ENCODE measurements around the gene RANBP9. TPM values are rescaled to one million over a fixed set of nuclear protein-coding genes. Genes with fewer than 3 reads are reported as not detected.

Gene RANBP9
- total and polyA plus RNA-seq, 7 experiments from 2014 or later = 2.7 to 56.9 (median 47.9) TPM

GRCh38 chr6:13629459-13630116 is 82.0 kb downstream of the RANBP9 start:
- no peaks in the 10 kb centered on the region for H3K27me3 ChIP-seq (ENCODE audit: control insufficient read depth in 2 of 2, insufficient read depth in 2 of 2, low read length in 2 of 2)
- no peak overlapping the region for H3K27ac ChIP-seq (ENCODE audit: low read depth, low read length)
- Mint-ChIP-seq H3K9me3 (no peaks in the 10 kb centered on the region), H3K4me1 (peaks cover 0 to 21% (median 14%) of the 10 kb centered on the region in 7 donors), H3K27ac (peak overlapping the region in 8 of 9 donors; percentile 44 to 77 (median 64)), H3K27me3 (no peaks in the 10 kb centered on the region), H3K4me3 (no peak overlapping the region), H3K36me3 (peaks cover 0 to 40% (median 26%) of the 10 kb centered on the region in 5 donors)
- DNase-seq (no peak), ATAC-seq (no peak)
- CTCF ChIA-PET = interaction anchor here (1.0 kb wide), 1 partner anchor 14 kb away, joined by 5 read pairs; no protein-coding TSS in a partner anchor
- H3K9me3 ChIP-seq (ENCODE audit: control insufficient read depth in 2 of 3, low read length in 3 of 3) = no peaks in the 10 kb centered on the region
- H3K4me3 ChIP-seq (ENCODE audit: low read length) = no peak overlapping the region
- no peaks in the 10 kb centered on the region for H3K4me1 ChIP-seq (ENCODE audit: control insufficient read depth in 2 of 2, insufficient read depth in 2 of 2, low read length in 2 of 2)
- intact Hi-C loops (cut with micrococcal nuclease) = no loop called here
- H3K36me3 ChIP-seq (ENCODE audit: control insufficient read depth in 2 of 3, insufficient read depth in 3 of 3, low read length in 3 of 3) = peaks cover 12 to 46% (median 30%) of the 10 kb centered on the region in 3 experiments
- POLR2A ChIA-PET = interaction anchor here (0.6 to 1.5 kb wide), 5 partner anchors 10 to 80 kb away, joined by 3 to 5 read pairs (median 4); partner anchors contain the start of gene NOL7

- Mint-ChIP-seq H3K4me1 (peaks cover 0 to 27% (median 12%) of the 10 kb centered on the region in 7 donors), H3K9me3 (no peaks in the 10 kb centered on the region), H3K36me3 (peaks cover 0 to 32% (median 22%) of the 10 kb centered on the region in 5 donors), H3K27me3 (no peaks in the 10 kb centered on the region), H3K4me3 (no peak overlapping the region), H3K27ac (peak overlapping the region in 8 of 9 donors; percentile 23 to 88 (median 58))
- intact Hi-C loops (cut with micrococcal nuclease) = loop anchor here in 1 of 2 donors (1.0 to 2.0 kb wide), 3 partner anchors 10 to 170 kb away; partner anchors contain the start of genes NOL7 and RANBP9
- peaks cover 5 to 73% (median 33%) of the 10 kb centered on the region in 3 experiments for H3K36me3 ChIP-seq (ENCODE audit: control insufficient read depth in 2 of 3, insufficient read depth in 3 of 3, low read length in 3 of 3)
- POLR2A ChIA-PET = interaction anchor here (0.9 to 1.6 kb wide), 3 partner anchors 9 to 76 kb away, joined by 4 to 19 read pairs (median 5); partner anchors contain the start of gene NOL7
- peak in 6 of 9 donors; percentile 14 to 50 (median 40) for DNase-seq
- ATAC-seq = peak; percentile 88
- H3K9me3 ChIP-seq (ENCODE audit: control insufficient read depth in 2 of 3, low read length in 3 of 3) = no peaks in the 10 kb centered on the region
- H3K4me1 ChIP-seq (ENCODE audit: control insufficient read depth in 2 of 2, insufficient read depth in 2 of 2, low read length in 2 of 2) = no peaks in the 10 kb centered on the region
- CTCF ChIA-PET = interaction anchor here (0.8 to 1.4 kb wide), 8 partner anchors 9 to 140 kb away, joined by 3 to 7 read pairs (median 4); partner anchors contain the start of genes NOL7, RANBP9 and SIRT5
- no peak overlapping the region for H3K4me3 ChIP-seq (ENCODE audit: low read length)
- no peaks in the 10 kb centered on the region for H3K27me3 ChIP-seq (ENCODE audit: control insufficient read depth in 2 of 2, insufficient read depth in 2 of 2, low read length in 2 of 2)
- H3K27ac ChIP-seq (ENCODE audit: low read depth, low read length) = no peak overlapping the region
Observed at GRCh38 chr6:13624871-13625288, 86.8 kb downstream of the RANBP9 start.

- peaks cover 12 to 54% (median 35%) of the 10 kb centered on the region in 3 experiments for H3K36me3 ChIP-seq (ENCODE audit: control insufficient read depth in 2 of 3, insufficient read depth in 3 of 3, low read length in 3 of 3)
- intact Hi-C loops (cut with micrococcal nuclease) = loop anchor here (5.0 to 10.0 kb wide), 2 partner anchors 132 to 500 kb away; partner anchors contain the start of genes CD83 (in 1 of the 2) and GFOD1 (in 1 of the 2)
Observed at GRCh38 chr6:13617066-13617465, 94.6 kb downstream of the RANBP9 start.

GRCh38 chr6:13615792-13616120 is 95.9 kb downstream of the RANBP9 start:
- intact Hi-C loops (cut with micrococcal nuclease) = loop anchor here (1.0 to 10.0 kb wide), 13 partner anchors 8 to 502 kb away; partner anchors contain the start of genes CD83 (in 2 of the 2), GFOD1 (in 2 of the 2), MCUR1 (in 2 of the 2) and SIRT5 (in 2 of the 2)
- H3K27me3 Mint-ChIP-seq = peaks cover 0 to 2% (median 0%) of the 10 kb centered on the region in 5 donors
- peak overlapping the region; percentile 85 to 97 (median 94) for H3K27ac Mint-ChIP-seq
- H3K4me1 Mint-ChIP-seq = peaks cover 25 to 55% (median 47%) of the 10 kb centered on the region in 7 donors
- Histone ChIP-seq H3K36me3 (ENCODE audit: control insufficient read depth in 2 of 3, insufficient read depth in 3 of 3, low read length in 3 of 3) (peaks cover 12 to 41% (median 26%) of the 10 kb centered on the region in 3 experiments), H3K4me1 (ENCODE audit: control insufficient read depth in 2 of 2, insufficient read depth in 2 of 2, low read length in 2 of 2) (peaks cover 8 to 26% of the 10 kb centered on the region in 2 donors), H3K9me3 (ENCODE audit: control insufficient read depth in 2 of 3, low read length in 3 of 3) (no peaks in the 10 kb centered on the region), H3K4me3 (ENCODE audit: low read length) (peak overlapping the region; percentile 85), H3K27me3 (ENCODE audit: control insufficient read depth in 2 of 2, insufficient read depth in 2 of 2, low read length in 2 of 2) (no peaks in the 10 kb centered on the region), H3K27ac (ENCODE audit: low read depth, low read length) (peak overlapping the region; percentile 81)
- ChIA-PET POLR2A (interaction anchor here (0.6 to 5.3 kb wide), 34 partner anchors 9 to 288 kb away, joined by 3 to 101 read pairs (median 4); partner anchors contain the start of genes RANBP9, SIRT5 and TBC1D7), CTCF (interaction anchor here (0.6 to 4.5 kb wide), 16 partner anchors 9 to 199 kb away, joined by 3 to 26 read pairs (median 4); partner anchors contain the start of genes MCUR1, RANBP9 and SIRT5)
- peak; percentile 14 for ATAC-seq
- H3K9me3 Mint-ChIP-seq = peaks cover 0 to 4% (median 0%) of the 10 kb centered on the region in 11 donors
- peak overlapping the region; percentile 82 to 98 (median 94) for H3K4me3 Mint-ChIP-seq
- H3K36me3 Mint-ChIP-seq = peaks cover 6 to 18% (median 13%) of the 10 kb centered on the region in 5 donors
- DNase-seq = peak in 2 of 9 donors; percentile 49 to 53

More at GRCh38 chr6:13617066-13617465, 94.6 kb downstream of the RANBP9 start:
- no peaks in the 10 kb centered on the region for H3K9me3 ChIP-seq (ENCODE audit: control insufficient read depth in 2 of 3, low read length in 3 of 3)
- Mint-ChIP-seq H3K4me1 (peaks cover 21 to 49% (median 41%) of the 10 kb centered on the region in 7 donors), H3K36me3 (peaks cover 6 to 22% (median 15%) of the 10 kb centered on the region in 5 donors), H3K4me3 (peak overlapping the region; percentile 57 to 98 (median 94)), H3K27ac (peak overlapping the region; percentile 69 to 97 (median 88)), H3K9me3 (peaks cover 0 to 4% (median 0%) of the 10 kb centered on the region in 11 donors), H3K27me3 (peaks cover 0 to 2% (median 0%) of the 10 kb centered on the region in 5 donors)
- H3K4me3 ChIP-seq (ENCODE audit: low read length) = no peak overlapping the region
- peak overlapping the region; percentile 81 for H3K27ac ChIP-seq (ENCODE audit: low read depth, low read length)
- H3K27me3 ChIP-seq (ENCODE audit: control insufficient read depth in 2 of 2, insufficient read depth in 2 of 2, low read length in 2 of 2) = no peaks in the 10 kb centered on the region
- ATAC-seq (no peak), DNase-seq (no peak)
- ChIA-PET POLR2A (interaction anchor here (0.7 to 5.3 kb wide), 5 partner anchors 43 to 673 kb away, joined by 3 to 101 read pairs (median 20); partner anchors contain the start of genes RANBP9, SIRT5 and TBC1D7), CTCF (interaction anchor here (0.8 to 2.6 kb wide), 4 partner anchors 8 to 96 kb away, joined by 3 to 12 read pairs (median 6); partner anchors contain the start of gene RANBP9)
- H3K4me1 ChIP-seq (ENCODE audit: control insufficient read depth in 2 of 2, insufficient read depth in 2 of 2, low read length in 2 of 2) = peaks cover 8 to 26% of the 10 kb centered on the region in 2 donors

GRCh38 chr6:13614926-13615791 is 96.5 kb downstream of the RANBP9 start, which contains the start of gene NOL7:
Gene NOL7 (plus strand): TSS chr6:13615335. CDS start chr6:13615359, 24 bp downstream.
- peak; percentile 98 for ATAC-seq
- H3K36me3 Mint-ChIP-seq = peaks cover 6 to 18% (median 13%) of the 10 kb centered on the region in 5 donors
- Histone ChIP-seq H3K36me3 (ENCODE audit: control insufficient read depth in 2 of 3, insufficient read depth in 3 of 3, low read length in 3 of 3) (peaks cover 12 to 35% (median 21%) of the 10 kb centered on the region in 3 experiments), H3K4me3 (ENCODE audit: low read length) (peak within 1 kb of the TSS; percentile 85), H3K4me1 (ENCODE audit: control insufficient read depth in 2 of 2, insufficient read depth in 2 of 2, low read length in 2 of 2) (peaks cover 8 to 26% of the 10 kb centered on the region in 2 donors), H3K27me3 (ENCODE audit: control insufficient read depth in 2 of 2, insufficient read depth in 2 of 2, low read length in 2 of 2) (no peaks in the 10 kb centered on the region), H3K27ac (ENCODE audit: low read depth, low read length) (peak within 1 kb of the TSS; percentile 81), H3K9me3 (ENCODE audit: control insufficient read depth in 2 of 3, low read length in 3 of 3) (no peaks in the 10 kb centered on the region)
- intact Hi-C loops (cut with micrococcal nuclease) = loop anchor here (1.0 to 10.0 kb wide), 13 partner anchors 8 to 502 kb away; partner anchors contain the start of genes CD83 (in 2 of the 2), GFOD1 (in 2 of the 2), MCUR1 (in 2 of the 2) and SIRT5 (in 2 of the 2)
- ChIA-PET POLR2A (interaction anchor here (0.6 to 5.3 kb wide), 43 partner anchors 9 to 459 kb away, joined by 3 to 101 read pairs (median 4); partner anchors contain the start of genes RANBP9, SIRT5 and TBC1D7), CTCF (interaction anchor here (0.5 to 4.5 kb wide), 15 partner anchors 10 to 200 kb away, joined by 3 to 26 read pairs (median 4); partner anchors contain the start of genes MCUR1, RANBP9 and SIRT5)
- peaks cover 0 to 2% (median 0%) of the 10 kb centered on the region in 5 donors for H3K27me3 Mint-ChIP-seq
- peaks cover 0 to 4% (median 0%) of the 10 kb centered on the region in 11 donors for H3K9me3 Mint-ChIP-seq
- DNase-seq = peak; percentile 96 to 99 (median 98)
- peak within 1 kb of the TSS; percentile 82 to 98 (median 94) for H3K4me3 Mint-ChIP-seq
- peak within 1 kb of the TSS; percentile 85 to 97 (median 94) for H3K27ac Mint-ChIP-seq
- H3K4me1 Mint-ChIP-seq = peaks cover 25 to 55% (median 47%) of the 10 kb centered on the region in 7 donors
